SK-N-SH (cell line): Measurements from ENCODE around the gene CYLC1. TPM values are rescaled to one million over a fixed set of nuclear protein-coding genes. Genes with fewer than 3 reads are reported as not detected.

Source experiments
- CTCF ChIA-PET: fragments of 300-600, 350-600 bp; formaldehyde crosslinking; extraction: SDS; loops from one replicate; lab custom pipeline; 2021; lab: Yijun Ruan, JAX
- POLR2A ChIA-PET: fragments of 350-600 bp; sonication (Branson Sonifier 250); formaldehyde crosslinking; extraction: SDS; loops from one replicate; lab custom pipeline; 2020; ENCODE audit warnings: antibody characterized with exemption, inconsistent platforms; lab: Yijun Ruan, JAX
- DNase-seq: peaks from one replicate; pipeline ENCODE4 v3.0.0; 2012
- H2AFZ ChIP-seq: fragments of 200-600 bp; sonication (generic); 2 replicates; pipeline ENCODE4 v1.8.1; 2016; ENCODE audit warnings: antibody characterized with exemption, mild to moderate bottlenecking, low read depth
- H3F3A ChIP-seq: fragments of 200-600 bp; sonication (generic); replicated peaks from 2 replicates; pipeline ENCODE3; 2016; ENCODE audit warnings: antibody characterized with exemption, mild to moderate bottlenecking; ENCODE audit not compliant: insufficient read depth
- H3K27ac ChIP-seq, 2 experiments: fragments of 200-500 bp in 1 of 2; fragments of 200-600 bp in 1 of 2; sonication (Bioruptor generic) in 1 of 2; sonication (generic), shearing (Covaris generic) in 1 of 2; 2 replicates each; pipeline versions ENCODE4 v1.5.1 to v1.6.1; 2014 to 2016; ENCODE audit warnings: low read depth in 2 of 2, inconsistent platforms in 1 of 2, low read length in 1 of 2, mild to moderate bottlenecking in 1 of 2, mixed read lengths in 1 of 2
- H3K27me3 ChIP-seq: fragments of 200-600 bp; sonication (generic), shearing (Covaris generic); 2 replicates; pipeline ENCODE4 v1.6.1; 2016; ENCODE audit warnings: mixed run types; ENCODE audit not compliant: insufficient read depth
- H3K36me3 ChIP-seq, 2 experiments: fragments of 200-500 bp in 1 of 2; fragments of 200-600 bp in 1 of 2; sonication (Bioruptor generic) in 1 of 2; sonication (generic) in 1 of 2; replicated peaks in 1 of 2; 2 replicates each; pipeline versions ENCODE3 to v1.5.1; 2014 to 2016; ENCODE audit warnings: low read length in 1 of 2, mild to moderate bottlenecking in 1 of 2; ENCODE audit not compliant: insufficient read depth in 2 of 2, control insufficient read depth in 1 of 2
- H3K4me1 ChIP-seq, 2 experiments: fragments of 200-500 bp in 1 of 2; fragments of 200-600 bp in 1 of 2; sonication (Bioruptor generic) in 1 of 2; sonication (generic), shearing (Covaris generic) in 1 of 2; 2 replicates each; pipeline versions ENCODE4 v1.5.1 to v1.6.1; 2014 to 2016; ENCODE audit warnings: low read depth in 1 of 2, low read length in 1 of 2, mixed run types in 1 of 2; ENCODE audit not compliant: insufficient read depth in 2 of 2, control insufficient read depth in 1 of 2
- H3K4me2 ChIP-seq: fragments of 200-600 bp; sonication (generic), shearing (Covaris generic); 2 replicates; pipeline ENCODE4 v1.6.1; 2017; ENCODE audit warnings: mixed run types
- H3K4me3 ChIP-seq, 2 experiments: fragments of 200-500 bp in 1 of 2; fragments of 200-600 bp in 1 of 2; sonication (Bioruptor generic) in 1 of 2; sonication (generic), shearing (Covaris generic) in 1 of 2; 2 replicates each; pipeline versions ENCODE4 v1.5.1 to v1.8.1; 2014 to 2016; ENCODE audit warnings: low read depth in 2 of 2, inconsistent platforms in 1 of 2, low read length in 1 of 2, mild to moderate bottlenecking in 1 of 2, mixed read lengths in 1 of 2, moderate library complexity in 1 of 2
- H3K79me2 ChIP-seq: fragments of 200-600 bp; sonication (generic); 2 replicates; pipeline ENCODE4 v1.8.1; 2017; ENCODE audit warnings: mild to moderate bottlenecking; ENCODE audit not compliant: insufficient read depth
- H3K9ac ChIP-seq: fragments of 200-600 bp; sonication (generic); 2 replicates; pipeline ENCODE4 v1.6.1; 2017; ENCODE audit warnings: mixed run types
- H3K9me2 ChIP-seq: fragments of 200-600 bp; sonication (generic); 2 replicates; pipeline ENCODE4 v1.6.1; 2017; ENCODE audit warnings: mixed run types
- H3K9me3 ChIP-seq: fragments of 200-600 bp; sonication (generic); 2 replicates; pipeline ENCODE4 v1.6.1; 2017; ENCODE audit warnings: mixed run types, mild to moderate bottlenecking, moderate library complexity
- H4K20me1 ChIP-seq: fragments of 200-600 bp; sonication (generic); 2 replicates; pipeline ENCODE4 v1.6.1; 2017; ENCODE audit warnings: mild to moderate bottlenecking, mixed run types; ENCODE audit not compliant: insufficient read depth
- CHD2 ChIP-seq: fragments of 150-350 bp; IDR thresholded peaks from 2 replicates; pipeline ENCODE4 v1.6.1; 2018; ENCODE audit warnings: low read length; ENCODE audit not compliant: partially characterized antibody
- FOXM1 ChIP-seq: IDR thresholded peaks from 2 replicates; pipeline ENCODE4 v1.4.0; 2012; ENCODE audit warnings: low read depth, mild to moderate bottlenecking
- MEF2A ChIP-seq: IDR thresholded peaks from 2 replicates; pipeline ENCODE4 v1.4.0; 2012; ENCODE audit warnings: low read depth, borderline replicate concordance
- NFIC ChIP-seq: IDR thresholded peaks from 2 replicates; pipeline ENCODE4 v1.4.0; 2012; ENCODE audit warnings: borderline replicate concordance
- RCOR1 ChIP-seq: fragments of 150-350 bp; IDR thresholded peaks from 2 replicates; pipeline ENCODE4 v1.6.1; 2017; ENCODE audit warnings: antibody characterized with exemption, low read length
- RFX5 ChIP-seq: IDR thresholded peaks from 2 replicates; pipeline ENCODE4 v1.6.1; 2012; ENCODE audit warnings: mild to moderate bottlenecking, improper control_type of control experiment, low read length
- TCF12 ChIP-seq: IDR thresholded peaks from 2 replicates; pipeline ENCODE4 v1.4.0; 2012
- TEAD4 ChIP-seq: IDR thresholded peaks from 2 replicates; pipeline ENCODE4 v1.4.0; 2012; ENCODE audit warnings: mild to moderate bottlenecking, borderline replicate concordance; ENCODE audit not compliant: insufficient read depth
- whole genome bisulfite sequencing: methylation state at CpG from one replicate; pipeline ENCODE4 v1.1.6; 2017; ENCODE audit warnings: low lambda C conversion rate; 5-methylcytosine and 5-hydroxymethylcytosine counted together
- polyA plus RNA-seq, 3 experiments: library from polyadenylated mRNA; depleted of rRNA; stranded (reverse); fragments of >200 nt; gene quantifications; 2 replicates each; pipeline ENCODE4 v1.2.3, GENCODE V29; 2012
- TF ChIP-seq, protein P1 (sequence below): IDR thresholded peaks from 2 replicates; pipeline ENCODE4 v1.6.1; 2012; ENCODE audit warnings: mild to moderate bottlenecking, low read depth, low read length, moderate library complexity
- TF ChIP-seq, protein P2 (sequence below): IDR thresholded peaks from 2 replicates; pipeline ENCODE4; 2012
- TF ChIP-seq, protein P3 (sequence below): IDR thresholded peaks from 2 replicates; pipeline ENCODE4 v1.4.0; 2012; ENCODE audit warnings: low read depth, borderline replicate concordance

The CYLC1 gene
- polyA plus RNA-seq, 1 of the 3 experiments (the other 2 are of a cell fraction) = not detected

DNA sequence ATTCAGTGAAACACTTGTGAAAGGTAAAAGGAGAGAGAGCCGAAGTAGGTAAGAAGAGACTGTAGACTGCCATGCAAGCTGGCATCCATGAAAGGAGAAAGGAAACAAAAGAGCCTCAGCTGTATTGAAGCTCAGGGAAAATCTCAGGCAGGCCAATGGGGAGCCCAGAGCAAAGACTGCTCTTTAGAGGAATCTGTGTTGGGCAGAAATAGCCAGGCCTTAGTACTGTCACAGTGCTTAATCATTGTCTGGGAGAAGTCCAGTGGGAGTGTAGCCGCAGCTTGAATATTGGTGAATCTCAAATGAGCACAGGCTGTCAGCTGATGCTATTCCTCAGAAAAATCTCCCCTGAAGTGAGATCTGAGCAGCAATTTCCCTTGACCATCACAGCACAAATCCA is 27.6 kb downstream of the CYLC1 start:
- no peak overlapping the region for H3K4me3 ChIP-seq
- ChIA-PET CTCF (no interaction called here), POLR2A (no interaction called here)
- H3K27me3 ChIP-seq = no peaks in the 10 kb centered on the region
- no peaks in the 10 kb centered on the region for H4K20me1 ChIP-seq
- H3F3A ChIP-seq = no peaks in the 10 kb centered on the region
- no peaks in the 10 kb centered on the region for H3K9me3 ChIP-seq
- no peak overlapping the region for H3K4me2 ChIP-seq
- WGBS = 3% methylated on average over 2 of the region's 2 CpGs
- no peaks in the 10 kb centered on the region for H3K79me2 ChIP-seq
- no peaks in the 10 kb centered on the region for H3K4me1 ChIP-seq
- no peak overlapping the region for H2AFZ ChIP-seq
- H3K9me2 ChIP-seq = no peaks in the 10 kb centered on the region
- H3K36me3 ChIP-seq = no peaks in the 10 kb centered on the region
- H3K27ac ChIP-seq = no peak overlapping the region
- no peak overlapping the region for H3K9ac ChIP-seq
- TF ChIP-seq CHD2 (no peak), TCF12 (no peak), MEF2A (no peak), RCOR1 (no peak), RFX5 (no peak), FOXM1 (no peak)
- TF ChIP-seq, protein P1, sequence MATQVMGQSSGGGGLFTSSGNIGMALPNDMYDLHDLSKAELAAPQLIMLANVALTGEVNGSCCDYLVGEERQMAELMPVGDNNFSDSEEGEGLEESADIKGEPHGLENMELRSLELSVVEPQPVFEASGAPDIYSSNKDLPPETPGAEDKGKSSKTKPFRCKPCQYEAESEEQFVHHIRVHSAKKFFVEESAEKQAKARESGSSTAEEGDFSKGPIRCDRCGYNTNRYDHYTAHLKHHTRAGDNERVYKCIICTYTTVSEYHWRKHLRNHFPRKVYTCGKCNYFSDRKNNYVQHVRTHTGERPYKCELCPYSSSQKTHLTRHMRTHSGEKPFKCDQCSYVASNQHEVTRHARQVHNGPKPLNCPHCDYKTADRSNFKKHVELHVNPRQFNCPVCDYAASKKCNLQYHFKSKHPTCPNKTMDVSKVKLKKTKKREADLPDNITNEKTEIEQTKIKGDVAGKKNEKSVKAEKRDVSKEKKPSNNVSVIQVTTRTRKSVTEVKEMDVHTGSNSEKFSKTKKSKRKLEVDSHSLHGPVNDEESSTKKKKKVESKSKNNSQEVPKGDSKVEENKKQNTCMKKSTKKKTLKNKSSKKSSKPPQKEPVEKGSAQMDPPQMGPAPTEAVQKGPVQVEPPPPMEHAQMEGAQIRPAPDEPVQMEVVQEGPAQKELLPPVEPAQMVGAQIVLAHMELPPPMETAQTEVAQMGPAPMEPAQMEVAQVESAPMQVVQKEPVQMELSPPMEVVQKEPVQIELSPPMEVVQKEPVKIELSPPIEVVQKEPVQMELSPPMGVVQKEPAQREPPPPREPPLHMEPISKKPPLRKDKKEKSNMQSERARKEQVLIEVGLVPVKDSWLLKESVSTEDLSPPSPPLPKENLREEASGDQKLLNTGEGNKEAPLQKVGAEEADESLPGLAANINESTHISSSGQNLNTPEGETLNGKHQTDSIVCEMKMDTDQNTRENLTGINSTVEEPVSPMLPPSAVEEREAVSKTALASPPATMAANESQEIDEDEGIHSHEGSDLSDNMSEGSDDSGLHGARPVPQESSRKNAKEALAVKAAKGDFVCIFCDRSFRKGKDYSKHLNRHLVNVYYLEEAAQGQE = no peak
- TF ChIP-seq, protein P2, sequence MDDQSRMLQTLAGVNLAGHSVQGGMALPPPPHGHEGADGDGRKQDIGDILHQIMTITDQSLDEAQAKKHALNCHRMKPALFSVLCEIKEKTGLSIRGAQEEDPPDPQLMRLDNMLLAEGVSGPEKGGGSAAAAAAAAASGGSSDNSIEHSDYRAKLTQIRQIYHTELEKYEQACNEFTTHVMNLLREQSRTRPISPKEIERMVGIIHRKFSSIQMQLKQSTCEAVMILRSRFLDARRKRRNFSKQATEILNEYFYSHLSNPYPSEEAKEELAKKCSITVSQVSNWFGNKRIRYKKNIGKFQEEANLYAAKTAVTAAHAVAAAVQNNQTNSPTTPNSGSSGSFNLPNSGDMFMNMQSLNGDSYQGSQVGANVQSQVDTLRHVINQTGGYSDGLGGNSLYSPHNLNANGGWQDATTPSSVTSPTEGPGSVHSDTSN = no peak
- DNase-seq = no peak

DNA sequence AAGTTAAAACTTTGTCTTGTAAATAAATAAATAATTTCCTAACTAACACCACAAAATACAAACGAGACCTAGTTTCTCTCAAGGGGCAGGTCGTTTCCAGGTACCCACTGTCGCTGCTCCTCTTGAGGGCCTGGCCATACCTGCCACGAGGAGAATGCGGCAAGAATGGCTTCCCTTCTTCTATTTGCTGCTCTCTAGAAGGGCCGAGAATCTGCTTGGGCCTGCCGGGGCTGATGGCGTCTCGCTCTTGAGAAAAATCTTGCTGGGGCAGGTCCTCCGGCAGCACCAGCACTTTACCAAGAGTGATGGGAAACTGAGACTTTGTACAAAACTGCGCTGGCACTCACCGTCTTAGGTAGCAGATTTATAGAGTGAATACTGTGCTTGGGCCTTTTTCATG is 31.5 kb downstream of the CYLC1 start:
- H3K27ac ChIP-seq = no peak overlapping the region
- no peaks in the 10 kb centered on the region for H3F3A ChIP-seq
- H3K9ac ChIP-seq = no peak overlapping the region
- no peaks in the 10 kb centered on the region for H3K79me2 ChIP-seq
- H3K4me1 ChIP-seq = no peaks in the 10 kb centered on the region
- H4K20me1 ChIP-seq = no peaks in the 10 kb centered on the region
- POLR2A ChIA-PET = no interaction called here
- H2AFZ ChIP-seq = no peak overlapping the region
- no peak for DNase-seq
- no peaks in the 10 kb centered on the region for H3K27me3 ChIP-seq
- H3K9me2 ChIP-seq = no peaks in the 10 kb centered on the region
- CTCF ChIA-PET = no interaction called here
- no peak overlapping the region for H3K4me3 ChIP-seq
- H3K4me2 ChIP-seq = no peak overlapping the region
- no peaks in the 10 kb centered on the region for H3K36me3 ChIP-seq
- no peaks in the 10 kb centered on the region for H3K9me3 ChIP-seq
- 13% methylated on average over 10 of the region's 12 CpGs for WGBS
- TF ChIP-seq NFIC (no peak), CHD2 (no peak), FOXM1 (no peak), TEAD4 (no peak)
- TF ChIP-seq, protein P1 = no peak
- TF ChIP-seq, protein P3, sequence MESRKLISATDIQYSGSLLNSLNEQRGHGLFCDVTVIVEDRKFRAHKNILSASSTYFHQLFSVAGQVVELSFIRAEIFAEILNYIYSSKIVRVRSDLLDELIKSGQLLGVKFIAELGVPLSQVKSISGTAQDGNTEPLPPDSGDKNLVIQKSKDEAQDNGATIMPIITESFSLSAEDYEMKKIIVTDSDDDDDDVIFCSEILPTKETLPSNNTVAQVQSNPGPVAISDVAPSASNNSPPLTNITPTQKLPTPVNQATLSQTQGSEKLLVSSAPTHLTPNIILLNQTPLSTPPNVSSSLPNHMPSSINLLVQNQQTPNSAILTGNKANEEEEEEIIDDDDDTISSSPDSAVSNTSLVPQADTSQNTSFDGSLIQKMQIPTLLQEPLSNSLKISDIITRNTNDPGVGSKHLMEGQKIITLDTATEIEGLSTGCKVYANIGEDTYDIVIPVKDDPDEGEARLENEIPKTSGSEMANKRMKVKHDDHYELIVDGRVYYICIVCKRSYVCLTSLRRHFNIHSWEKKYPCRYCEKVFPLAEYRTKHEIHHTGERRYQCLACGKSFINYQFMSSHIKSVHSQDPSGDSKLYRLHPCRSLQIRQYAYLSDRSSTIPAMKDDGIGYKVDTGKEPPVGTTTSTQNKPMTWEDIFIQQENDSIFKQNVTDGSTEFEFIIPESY = no peak
- TF ChIP-seq, all 33 proteins: peak for 0
